GM12872 (cell line): Measurements from ENCODE around the gene EEA1.

Experiments used
- TF ChIP-seq, protein P1 (sequence below): IDR thresholded peaks from 3 replicates; pipeline ENCODE4 v1.5.1; 2011; ENCODE audit warnings: low read depth, mild to moderate bottlenecking, low read length, moderate library complexity; ENCODE audit not compliant: insufficient read depth

The EEA1 gene

DNA sequence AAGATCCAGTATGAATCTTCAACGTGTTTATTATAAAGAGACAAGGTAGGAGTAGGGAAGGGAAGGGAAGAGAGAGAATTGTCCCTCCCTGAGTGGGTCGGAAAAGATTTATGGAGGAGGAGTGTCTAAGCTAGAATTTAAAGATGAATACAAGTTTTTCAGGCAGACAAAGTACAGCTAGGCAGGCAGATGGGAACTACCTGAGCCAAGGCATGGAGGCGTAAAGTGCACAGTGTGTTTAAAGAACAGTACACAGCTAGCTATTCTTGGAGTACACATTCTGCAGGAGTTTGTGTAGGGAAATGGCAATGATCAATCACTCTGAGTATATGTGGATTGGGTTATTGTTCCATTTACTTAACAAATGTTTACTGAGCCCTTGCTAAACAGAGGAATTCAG, 206.2 kb downstream of the EEA1 start:
- TF ChIP-seq, protein P1, sequence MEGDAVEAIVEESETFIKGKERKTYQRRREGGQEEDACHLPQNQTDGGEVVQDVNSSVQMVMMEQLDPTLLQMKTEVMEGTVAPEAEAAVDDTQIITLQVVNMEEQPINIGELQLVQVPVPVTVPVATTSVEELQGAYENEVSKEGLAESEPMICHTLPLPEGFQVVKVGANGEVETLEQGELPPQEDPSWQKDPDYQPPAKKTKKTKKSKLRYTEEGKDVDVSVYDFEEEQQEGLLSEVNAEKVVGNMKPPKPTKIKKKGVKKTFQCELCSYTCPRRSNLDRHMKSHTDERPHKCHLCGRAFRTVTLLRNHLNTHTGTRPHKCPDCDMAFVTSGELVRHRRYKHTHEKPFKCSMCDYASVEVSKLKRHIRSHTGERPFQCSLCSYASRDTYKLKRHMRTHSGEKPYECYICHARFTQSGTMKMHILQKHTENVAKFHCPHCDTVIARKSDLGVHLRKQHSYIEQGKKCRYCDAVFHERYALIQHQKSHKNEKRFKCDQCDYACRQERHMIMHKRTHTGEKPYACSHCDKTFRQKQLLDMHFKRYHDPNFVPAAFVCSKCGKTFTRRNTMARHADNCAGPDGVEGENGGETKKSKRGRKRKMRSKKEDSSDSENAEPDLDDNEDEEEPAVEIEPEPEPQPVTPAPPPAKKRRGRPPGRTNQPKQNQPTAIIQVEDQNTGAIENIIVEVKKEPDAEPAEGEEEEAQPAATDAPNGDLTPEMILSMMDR, result no peak

DNA sequence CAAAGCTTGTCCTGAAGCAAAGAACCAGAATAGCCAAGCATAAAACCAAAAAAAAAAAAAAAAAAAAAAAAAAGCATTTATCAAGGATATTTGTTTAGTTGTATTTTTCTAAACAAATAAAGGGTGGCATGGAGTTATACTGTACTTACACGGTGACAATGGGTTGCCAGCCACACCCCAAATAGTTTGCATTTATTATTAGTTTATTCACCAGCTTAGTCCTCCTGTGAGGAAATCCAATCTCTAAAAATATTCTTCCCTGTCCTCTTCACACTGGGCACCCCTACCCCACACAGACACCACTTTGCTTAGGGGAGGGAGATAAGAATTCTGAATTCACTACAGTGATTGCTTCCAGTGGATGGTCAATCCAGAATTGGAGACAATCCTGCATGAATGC, 207.4 kb downstream of the EEA1 start:
- TF ChIP-seq, protein P1, result no peak

DNA sequence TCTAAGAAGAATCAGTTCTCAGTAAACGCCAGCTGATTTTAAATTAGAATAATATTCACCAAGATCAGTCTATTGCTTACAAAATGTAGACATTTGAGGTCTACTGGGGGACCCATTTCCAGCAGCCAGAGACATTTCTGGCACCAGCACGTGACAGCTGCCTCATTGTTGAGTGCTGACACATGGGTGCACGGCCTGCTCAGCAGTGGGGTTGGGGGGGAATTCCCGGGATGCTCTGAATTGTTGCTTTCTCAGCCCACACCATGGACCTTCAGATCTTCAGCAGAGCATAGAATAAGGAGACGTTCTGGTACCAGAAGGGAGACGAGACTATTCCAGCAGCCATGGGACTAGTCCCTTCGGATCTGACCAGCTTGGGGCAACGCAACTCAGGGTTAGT, 208.0 kb downstream of the EEA1 start:
- TF ChIP-seq, protein P1, result no peak
